Measurements from ENCODE around the gene TASOR2.

The TASOR2 gene

GRCh38 chr10:5658871-5659618 is 25.6 kb upstream of the TASOR2 start:
- DNase-seq: no peak

GRCh38 chr10:5659702-5660528 is 24.7 kb upstream of the TASOR2 start:
- DNase-seq: no peak

- DNase-seq: no peak
These were observed 23.6 kb upstream of the TASOR2 start for GRCh38 chr10:5661043-5661442.

- DNase-seq: no peak
These were observed 21.7 kb upstream of the TASOR2 start for GRCh38 chr10:5662708-5663579.

- no peak for DNase-seq
These were observed 20.8 kb upstream of the TASOR2 start for GRCh38 chr10:5663692-5664427.

- no peak for DNase-seq
These were observed 19.1 kb upstream of the TASOR2 start for GRCh38 chr10:5665373-5666007.

- DNase-seq: no peak
These were observed 18.4 kb upstream of the TASOR2 start, which contains the start of gene ASB13 for GRCh38 chr10:5666008-5666840. Gene ASB13, minus strand, starts transcription at chr10:5666595. Its CDS starts 44 bp downstream, at chr10:5666551.

GRCh38 chr10:5666841-5667630 is 17.6 kb upstream of the TASOR2 start:
- DNase-seq: no peak

- DNase-seq: no peak
These were observed 16.2 kb upstream of the TASOR2 start for GRCh38 chr10:5668429-5668828.

GRCh38 chr10:5669604-5670003 is 15.0 kb upstream of the TASOR2 start:
- no peak for DNase-seq

GRCh38 chr10:5670662-5671375 is 13.8 kb upstream of the TASOR2 start:
- no peak for DNase-seq

- DNase-seq: no peak
These were observed 6.1 kb upstream of the TASOR2 start for GRCh38 chr10:5678397-5679036.

- no peak for DNase-seq
These were observed 5.6 kb upstream of the TASOR2 start for GRCh38 chr10:5679037-5679435.

- no peak for DNase-seq
These were observed 5.0 kb upstream of the TASOR2 start for GRCh38 chr10:5679606-5680005.

GRCh38 chr10:5681930-5682329 is 2.7 kb upstream of the TASOR2 start:
- no peak for DNase-seq

- no peak for DNase-seq
These were observed 1.6 kb upstream of the TASOR2 start for GRCh38 chr10:5683065-5683464.

GRCh38 chr10:5684971-5685763 is 529 bp downstream of the TASOR2 start:
- DNase-seq: no peak

GRCh38 chr10:5685764-5686240 is 1.2 kb downstream of the TASOR2 start:
- no peak for DNase-seq
